HepG2 (cell line): ENCODE data around the gene STIM1. TPM values are rescaled to one million over a fixed set of nuclear protein-coding genes. Genes with fewer than 3 reads are reported as not detected.

Source experiments
- ATF7-NPFF ChIP-seq: sonication (generic); formaldehyde crosslinking; IDR thresholded peaks from 2 replicates; pipeline ENCODE4 v1.8.1; 2023; ENCODE audit warnings: mild to moderate bottlenecking, low read depth, missing genetic modification reagents, moderate library complexity
- CREM ChIP-seq, 2 experiments: sonication (generic) in 1 of 2; formaldehyde crosslinking in 1 of 2; IDR thresholded peaks; 2 replicates each; pipeline versions ENCODE4 v1.4.0 to v1.6.1; 2016 to 2020; ENCODE audit warnings: antibody characterized with exemption in 1 of 2, mild to moderate bottlenecking in 1 of 2, missing genetic modification reagents in 1 of 2
- E2F1 ChIP-seq: sonication (generic); formaldehyde crosslinking; IDR thresholded peaks from 2 replicates; pipeline ENCODE4 v1.5.0; 2020; ENCODE audit warnings: missing genetic modification reagents
- ESRRA ChIP-seq: sonication (generic); formaldehyde crosslinking; IDR thresholded peaks from 2 replicates; pipeline ENCODE4 v1.5.1; 2020; ENCODE audit warnings: mild to moderate bottlenecking, low read depth, missing genetic modification reagents
- FOXA3 ChIP-seq: IDR thresholded peaks from 2 replicates; pipeline ENCODE4 v1.6.1; 2016; ENCODE audit warnings: missing genetic modification reagents, missing compliant biosample characterization
- GATAD1 ChIP-seq: IDR thresholded peaks from 2 replicates; pipeline ENCODE4 v1.6.1; 2016; ENCODE audit warnings: missing genetic modification reagents, missing compliant biosample characterization
- MAZ ChIP-seq, 2 experiments: sonication (generic) in 1 of 2; formaldehyde crosslinking in 1 of 2; IDR thresholded peaks; 2 replicates each; pipeline versions ENCODE4 v1.5.0 to v1.6.1; 2012 to 2020; ENCODE audit warnings: low read depth in 2 of 2, mild to moderate bottlenecking in 2 of 2, borderline replicate concordance in 1 of 2, improper control_type of control experiment in 1 of 2, low read length in 1 of 2, missing genetic modification reagents in 1 of 2, moderate library complexity in 1 of 2
- MEF2D ChIP-seq: sonication (generic); formaldehyde crosslinking; IDR thresholded peaks from 2 replicates; pipeline ENCODE4 v1.5.1; 2020; ENCODE audit warnings: mild to moderate bottlenecking, missing genetic modification reagents
- NFYB ChIP-seq: sonication (generic); formaldehyde crosslinking; IDR thresholded peaks from 2 replicates; pipeline ENCODE4 v1.4.0; 2020; ENCODE audit warnings: missing genetic modification reagents
- PHF5A ChIP-seq: IDR thresholded peaks from one replicate; pipeline ENCODE4 v1.6.1; 2018; ENCODE audit warnings: low read depth, missing genetic modification reagents; ENCODE audit not compliant: unreplicated experiment
- POLR2AphosphoS2 ChIP-seq: IDR thresholded peaks from 2 replicates; pipeline ENCODE4 v1.6.1; 2011; ENCODE audit warnings: low read depth, low read length, improper control_type of control experiment
- TCF7L2 ChIP-seq: IDR thresholded peaks from 2 replicates; pipeline ENCODE4 v1.6.1; 2011; ENCODE audit warnings: mild to moderate bottlenecking, low read depth, low read length, moderate library complexity
- ZBTB38 ChIP-seq: sonication (generic); formaldehyde crosslinking; IDR thresholded peaks from 2 replicates; pipeline ENCODE4 v1.5.1; 2020; ENCODE audit warnings: mild to moderate bottlenecking, missing genetic modification reagents
- ZNF20 ChIP-seq: sonication (generic); formaldehyde crosslinking; IDR thresholded peaks from 2 replicates; pipeline ENCODE4 v1.4.0; 2020; ENCODE audit warnings: mild to moderate bottlenecking, moderate library complexity, missing genetic modification reagents
- ZNF614 ChIP-seq: IDR thresholded peaks from 2 replicates; pipeline ENCODE4 v1.6.1; 2018; ENCODE audit warnings: missing biosample characterization, missing genetic modification reagents, inconsistent platforms, borderline replicate concordance
- ZNF674 ChIP-seq: sonication (generic); formaldehyde crosslinking; IDR thresholded peaks from 2 replicates; pipeline ENCODE4 v1.5.0; 2020; ENCODE audit warnings: low read depth, mild to moderate bottlenecking, missing genetic modification reagents
- ZNF780A ChIP-seq: sonication (generic); formaldehyde crosslinking; IDR thresholded peaks from 2 replicates; pipeline ENCODE4 v1.8.0; 2022; ENCODE audit warnings: mild to moderate bottlenecking, missing genetic modification reagents, moderate library complexity
- ZNF879 ChIP-seq: sonication (generic); formaldehyde crosslinking; IDR thresholded peaks from 2 replicates; pipeline ENCODE4 v1.8.1; 2023; ENCODE audit warnings: missing genetic modification reagents
- polyA plus RNA-seq, 8 experiments: library from polyadenylated mRNA; depleted of rRNA in 3 of 8; stranded (reverse) in 7 of 8; unstranded in 1 of 8; fragments of >200 nt; fragmentation: Illumina TruSeq in 4 of 8; extraction: Trizol in 4 of 8; gene quantifications; 2 replicates each; pipeline versions ENCODE4 v1.2.1 to v1.2.3, GENCODE V29; 2011 to 2016; ENCODE audit warnings: low read depth in 4 of 8, missing spikeins in 1 of 8, mixed read lengths in 1 of 8; ENCODE audit not compliant: insufficient read depth in 1 of 8
- total RNA-seq, 5 experiments: library from RNA; depleted of rRNA; stranded (reverse); fragments of >200 nt; fragmentation: Illumina TruSeq; extraction: Trizol; gene quantifications; 2 replicates each; pipeline ENCODE4 v1.2.3, GENCODE V29; 2016; ENCODE audit warnings: low read depth in 1 of 5
- TF ChIP-seq, protein P1 (sequence below): sonication (generic); formaldehyde crosslinking; IDR thresholded peaks from 2 replicates; pipeline ENCODE4 v1.4.0; 2020; ENCODE audit warnings: mild to moderate bottlenecking, missing genetic modification reagents
- TF ChIP-seq, protein P2 (sequence below): sonication (generic); formaldehyde crosslinking; IDR thresholded peaks from 2 replicates; pipeline ENCODE4 v1.9.0; 2021; ENCODE audit warnings: missing genetic modification reagents, mild to moderate bottlenecking, borderline replicate concordance

Gene STIM1
- total and polyA plus RNA-seq, 2 of the 13 experiments (the other 11 are each of a cell fraction or from before 2014, with no cell fraction given) = 19.2 to 28.5 TPM

DNA sequence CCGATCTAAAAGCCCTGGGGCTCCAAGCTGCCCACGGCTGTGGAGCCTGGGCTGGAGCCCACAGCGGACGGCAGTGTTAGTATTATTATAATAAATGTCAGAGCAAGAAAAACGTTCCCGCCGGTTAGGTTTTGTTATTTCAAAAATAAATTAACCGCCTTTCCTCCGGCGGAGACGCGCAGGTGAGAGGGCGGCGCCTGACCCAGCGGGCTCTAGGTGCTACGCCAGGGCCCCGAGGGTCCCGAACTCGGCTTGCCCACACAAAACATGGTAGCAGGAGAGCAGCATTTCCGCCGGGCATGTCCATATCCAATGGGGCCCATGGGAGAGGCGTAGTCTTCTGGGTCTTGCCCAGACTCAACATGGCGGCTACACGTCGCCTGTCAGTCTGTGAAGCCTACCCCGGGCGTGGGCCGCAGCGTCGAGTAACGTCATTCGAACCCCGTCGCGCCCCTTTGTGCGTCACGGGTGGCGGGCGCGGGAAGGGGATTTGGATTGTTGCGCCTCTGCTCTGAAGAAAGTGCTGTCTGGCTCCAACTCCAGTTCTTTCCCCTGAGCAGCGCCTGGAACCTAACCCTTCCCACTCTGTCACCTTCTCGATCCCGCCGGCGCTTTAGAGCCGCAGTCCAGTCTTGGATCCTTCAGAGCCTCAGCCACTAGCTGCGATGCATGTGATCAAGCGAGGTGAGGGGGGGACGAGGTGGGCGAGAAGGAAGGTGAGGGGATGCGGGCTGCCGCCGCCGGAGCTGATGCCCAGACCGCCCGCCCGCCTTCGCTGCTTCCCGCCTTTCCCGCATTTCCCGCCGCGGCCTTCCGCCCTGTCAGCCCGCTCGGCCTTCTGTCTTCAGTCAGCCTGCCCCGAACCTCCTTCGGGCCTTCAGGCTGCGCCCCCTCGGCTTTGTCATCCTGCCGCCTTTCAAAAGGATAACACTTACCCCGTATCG, 239.2 kb downstream of the STIM1 start, which contains the start of gene RRM1 (continued):
- no peak for TF ChIP-seq ZNF20 (CRISPR knock-in tag)
- TF ChIP-seq POLR2AphosphoS2 = no peak
- TF ChIP-seq E2F1 (CRISPR knock-in tag) = peak; percentile 100
- TF ChIP-seq MEF2D (CRISPR knock-in tag) = no peak
- TF ChIP-seq, protein P1, sequence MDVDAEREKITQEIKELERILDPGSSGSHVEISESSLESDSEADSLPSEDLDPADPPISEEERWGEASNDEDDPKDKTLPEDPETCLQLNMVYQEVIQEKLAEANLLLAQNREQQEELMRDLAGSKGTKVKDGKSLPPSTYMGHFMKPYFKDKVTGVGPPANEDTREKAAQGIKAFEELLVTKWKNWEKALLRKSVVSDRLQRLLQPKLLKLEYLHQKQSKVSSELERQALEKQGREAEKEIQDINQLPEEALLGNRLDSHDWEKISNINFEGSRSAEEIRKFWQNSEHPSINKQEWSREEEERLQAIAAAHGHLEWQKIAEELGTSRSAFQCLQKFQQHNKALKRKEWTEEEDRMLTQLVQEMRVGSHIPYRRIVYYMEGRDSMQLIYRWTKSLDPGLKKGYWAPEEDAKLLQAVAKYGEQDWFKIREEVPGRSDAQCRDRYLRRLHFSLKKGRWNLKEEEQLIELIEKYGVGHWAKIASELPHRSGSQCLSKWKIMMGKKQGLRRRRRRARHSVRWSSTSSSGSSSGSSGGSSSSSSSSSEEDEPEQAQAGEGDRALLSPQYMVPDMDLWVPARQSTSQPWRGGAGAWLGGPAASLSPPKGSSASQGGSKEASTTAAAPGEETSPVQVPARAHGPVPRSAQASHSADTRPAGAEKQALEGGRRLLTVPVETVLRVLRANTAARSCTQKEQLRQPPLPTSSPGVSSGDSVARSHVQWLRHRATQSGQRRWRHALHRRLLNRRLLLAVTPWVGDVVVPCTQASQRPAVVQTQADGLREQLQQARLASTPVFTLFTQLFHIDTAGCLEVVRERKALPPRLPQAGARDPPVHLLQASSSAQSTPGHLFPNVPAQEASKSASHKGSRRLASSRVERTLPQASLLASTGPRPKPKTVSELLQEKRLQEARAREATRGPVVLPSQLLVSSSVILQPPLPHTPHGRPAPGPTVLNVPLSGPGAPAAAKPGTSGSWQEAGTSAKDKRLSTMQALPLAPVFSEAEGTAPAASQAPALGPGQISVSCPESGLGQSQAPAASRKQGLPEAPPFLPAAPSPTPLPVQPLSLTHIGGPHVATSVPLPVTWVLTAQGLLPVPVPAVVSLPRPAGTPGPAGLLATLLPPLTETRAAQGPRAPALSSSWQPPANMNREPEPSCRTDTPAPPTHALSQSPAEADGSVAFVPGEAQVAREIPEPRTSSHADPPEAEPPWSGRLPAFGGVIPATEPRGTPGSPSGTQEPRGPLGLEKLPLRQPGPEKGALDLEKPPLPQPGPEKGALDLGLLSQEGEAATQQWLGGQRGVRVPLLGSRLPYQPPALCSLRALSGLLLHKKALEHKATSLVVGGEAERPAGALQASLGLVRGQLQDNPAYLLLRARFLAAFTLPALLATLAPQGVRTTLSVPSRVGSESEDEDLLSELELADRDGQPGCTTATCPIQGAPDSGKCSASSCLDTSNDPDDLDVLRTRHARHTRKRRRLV = peak; percentile 73; the same call in 1 of the 2 replicates
- peak; percentile 76 for TF ChIP-seq NFYB (CRISPR knock-in tag)
- peak; percentile 68 for TF ChIP-seq FOXA3 (CRISPR knock-in tag)
- peak; percentile 98 for TF ChIP-seq GATAD1 (CRISPR knock-in tag)
- TF ChIP-seq ZNF879 (CRISPR knock-in tag) = peak; percentile 58; the same call in 1 of the 2 replicates
- TF ChIP-seq ZNF614 (CRISPR knock-in tag) = no peak
- TF ChIP-seq TCF7L2 = no peak
- peak; percentile 73; the same call in 1 of the 2 replicates for TF ChIP-seq ZNF780A (CRISPR knock-in tag)
- TF ChIP-seq, protein P2, sequence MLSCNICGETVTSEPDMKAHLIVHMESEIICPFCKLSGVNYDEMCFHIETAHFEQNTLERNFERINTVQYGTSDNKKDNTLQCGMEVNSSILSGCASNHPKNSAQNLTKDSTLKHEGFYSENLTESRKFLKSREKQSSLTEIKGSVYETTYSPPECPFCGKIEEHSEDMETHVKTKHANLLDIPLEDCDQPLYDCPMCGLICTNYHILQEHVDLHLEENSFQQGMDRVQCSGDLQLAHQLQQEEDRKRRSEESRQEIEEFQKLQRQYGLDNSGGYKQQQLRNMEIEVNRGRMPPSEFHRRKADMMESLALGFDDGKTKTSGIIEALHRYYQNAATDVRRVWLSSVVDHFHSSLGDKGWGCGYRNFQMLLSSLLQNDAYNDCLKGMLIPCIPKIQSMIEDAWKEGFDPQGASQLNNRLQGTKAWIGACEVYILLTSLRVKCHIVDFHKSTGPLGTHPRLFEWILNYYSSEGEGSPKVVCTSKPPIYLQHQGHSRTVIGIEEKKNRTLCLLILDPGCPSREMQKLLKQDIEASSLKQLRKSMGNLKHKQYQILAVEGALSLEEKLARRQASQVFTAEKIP (CRISPR knock-in tag) = no peak
- TF ChIP-seq ATF7-NPFF (CRISPR knock-in tag) = peak; percentile 76; the same call in 1 of the 2 replicates
- TF ChIP-seq ZNF674 = no peak
- TF ChIP-seq CREM (IDR thresholded peaks at IDR 0.05) = peak; percentile 100
- peak; percentile 96 for TF ChIP-seq CREM (CRISPR knock-in tag; IDR thresholded peaks at IDR 0.05)
- TF ChIP-seq ZBTB38 (CRISPR knock-in tag) = peak; percentile 46; the same call in 1 of the 2 replicates
- peak; percentile 53 for TF ChIP-seq PHF5A
- TF ChIP-seq MAZ (IDR thresholded peaks at IDR 0.05; ENCODE audit: borderline replicate concordance, low read depth, low read length) = no peak
- TF ChIP-seq MAZ (CRISPR knock-in tag; IDR thresholded peaks at IDR 0.05; ENCODE audit: low read depth) = peak; percentile 58; the same call in 1 of the 2 replicates
- TF ChIP-seq ESRRA (CRISPR knock-in tag) = peak; percentile 26; the same call in 1 of the 2 replicates
